Loucy (cell line): ENCODE data around the gene RHEX.

ENCODE experiments used
- CTCF ChIP-seq: fragments of 200-600 bp; sonication (generic); conservative IDR thresholded peaks from 2 replicates; pipeline ENCODE4 v1.5.1; 2014; ENCODE audit warnings: mild to moderate bottlenecking, antibody characterized with exemption, low read length
- EZH2phosphoT487 ChIP-seq: fragments of 200-600 bp; IDR thresholded peaks from 2 replicates; pipeline ENCODE4 v1.6.1; 2018; ENCODE audit warnings: antibody characterized with exemption, mild to moderate bottlenecking, moderate library complexity, borderline replicate concordance

DNA sequence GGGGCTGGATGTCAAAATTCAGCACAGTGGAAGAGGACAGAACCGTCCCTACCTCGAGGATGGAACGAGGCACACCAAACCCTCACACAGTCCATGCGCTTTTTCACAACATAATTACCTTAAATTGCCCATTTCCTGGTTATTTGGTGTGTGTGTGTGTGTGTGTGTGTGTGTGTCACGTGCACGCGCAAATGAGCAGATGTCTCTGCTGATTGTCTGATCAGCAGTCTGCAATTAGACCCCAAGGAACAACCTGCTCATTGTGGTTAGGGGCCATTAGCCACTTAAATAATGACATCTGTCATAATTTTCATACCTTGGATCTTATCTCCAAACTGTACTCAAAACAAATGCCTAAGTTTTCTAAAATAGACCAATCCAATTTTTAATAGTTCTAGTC is 41.1 kb downstream of the RHEX start:
- TF ChIP-seq CTCF (no peak), EZH2phosphoT487 (no peak)
